Choroid plexus epithelial cell (primary cell): ENCODE data around the gene HIPK2.

Experiments
- DNase-seq: peaks from one replicate; pipeline ENCODE4 v3.0.0-alpha.2; 2010; ENCODE audit warnings: low read depth
- H3K4me3 ChIP-seq: 2 replicates; pipeline ENCODE4 v1.5.1; 2011; ENCODE audit warnings: low read depth, mild to moderate bottlenecking, control low read depth, low read length, moderate library complexity
- CTCF ChIP-seq: conservative IDR thresholded peaks from 2 replicates; pipeline ENCODE4 v1.5.1; 2011; ENCODE audit warnings: low read depth, mild to moderate bottlenecking, control low read depth, inconsistent platforms, low read length, moderate library complexity

The HIPK2 gene

DNA sequence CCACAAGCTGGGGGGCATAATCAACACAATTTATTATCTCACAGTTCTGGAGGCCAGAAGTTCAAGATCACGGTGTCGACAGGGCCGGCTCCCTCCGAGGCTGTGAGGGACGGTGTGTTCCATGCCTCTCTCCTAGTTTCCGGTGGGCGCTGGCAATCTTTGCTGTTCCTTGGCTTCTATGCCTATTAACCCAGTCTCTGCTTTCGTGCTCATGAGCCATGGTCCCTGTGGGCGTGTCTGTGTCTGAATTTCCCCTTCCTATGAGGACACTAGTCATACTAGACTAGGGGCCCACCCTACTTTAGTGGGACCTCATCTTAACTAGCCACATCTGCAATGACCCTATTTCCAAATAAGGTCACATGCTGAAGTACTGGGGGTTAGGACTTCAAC is 29.4 kb downstream of the HIPK2 start:
- TF ChIP-seq CTCF: no peak
- no peak overlapping the region for H3K4me3 ChIP-seq
- DNase-seq: no peak

GRCh38 chr7:139747662-139748372 is 30.0 kb downstream of the HIPK2 start:
- no peak overlapping the region for H3K4me3 ChIP-seq
- no peak for DNase-seq
- TF ChIP-seq CTCF: no peak

DNA sequence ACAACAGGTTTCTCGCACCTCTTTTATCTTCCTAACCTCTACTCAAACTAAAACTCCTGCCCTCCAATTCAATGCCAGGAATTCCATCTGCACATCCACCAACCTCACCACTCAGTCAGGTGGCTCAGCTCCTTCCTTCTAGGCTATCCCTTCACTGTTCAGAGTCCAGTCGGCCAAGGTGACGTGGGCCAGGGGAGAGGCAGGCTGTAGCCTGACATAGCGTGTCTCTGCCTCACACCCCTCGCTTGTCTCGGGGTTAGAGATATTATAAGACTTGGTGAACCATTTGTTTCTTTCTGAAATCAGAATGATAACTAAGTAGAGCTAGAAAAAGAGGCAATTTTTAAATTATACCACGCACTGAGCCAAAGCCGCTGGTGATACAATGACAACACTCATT is 31.1 kb downstream of the HIPK2 start:
- no peak for TF ChIP-seq CTCF
- DNase-seq: no peak

DNA sequence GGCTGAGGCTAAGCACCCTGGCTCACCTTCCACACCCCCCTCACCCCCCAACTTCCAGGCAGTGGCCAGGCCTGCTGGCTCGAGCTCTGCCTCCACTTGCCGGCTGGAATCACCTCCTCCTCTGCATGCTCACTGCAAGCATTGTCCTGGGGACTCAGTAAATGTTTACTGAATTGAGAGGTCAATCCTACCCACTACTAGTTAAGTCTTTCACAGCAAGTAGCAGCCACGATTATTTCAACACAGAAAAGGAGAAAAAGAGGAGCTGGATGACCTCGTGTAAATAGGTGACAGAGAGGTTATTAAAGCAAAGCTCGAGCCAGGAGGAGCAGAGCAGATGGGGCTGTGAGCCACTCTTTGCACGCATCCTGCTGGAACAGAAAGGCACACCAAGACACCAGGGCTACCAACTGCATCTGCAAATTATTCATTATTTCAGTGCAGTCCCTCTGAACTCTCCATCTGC is 32.1 kb downstream of the HIPK2 start:
- peak; percentile 82 for DNase-seq
- TF ChIP-seq CTCF: no peak
- no peak overlapping the region for H3K4me3 ChIP-seq

More for the DNA sequence above, 31.1 kb downstream of the HIPK2 start:
- H3K4me3 ChIP-seq: no peak overlapping the region

- no peak overlapping the region for H3K4me3 ChIP-seq
- no peak for TF ChIP-seq CTCF
Observed at GRCh38 chr7:139744768-139745677, 32.8 kb downstream of the HIPK2 start.

DNA sequence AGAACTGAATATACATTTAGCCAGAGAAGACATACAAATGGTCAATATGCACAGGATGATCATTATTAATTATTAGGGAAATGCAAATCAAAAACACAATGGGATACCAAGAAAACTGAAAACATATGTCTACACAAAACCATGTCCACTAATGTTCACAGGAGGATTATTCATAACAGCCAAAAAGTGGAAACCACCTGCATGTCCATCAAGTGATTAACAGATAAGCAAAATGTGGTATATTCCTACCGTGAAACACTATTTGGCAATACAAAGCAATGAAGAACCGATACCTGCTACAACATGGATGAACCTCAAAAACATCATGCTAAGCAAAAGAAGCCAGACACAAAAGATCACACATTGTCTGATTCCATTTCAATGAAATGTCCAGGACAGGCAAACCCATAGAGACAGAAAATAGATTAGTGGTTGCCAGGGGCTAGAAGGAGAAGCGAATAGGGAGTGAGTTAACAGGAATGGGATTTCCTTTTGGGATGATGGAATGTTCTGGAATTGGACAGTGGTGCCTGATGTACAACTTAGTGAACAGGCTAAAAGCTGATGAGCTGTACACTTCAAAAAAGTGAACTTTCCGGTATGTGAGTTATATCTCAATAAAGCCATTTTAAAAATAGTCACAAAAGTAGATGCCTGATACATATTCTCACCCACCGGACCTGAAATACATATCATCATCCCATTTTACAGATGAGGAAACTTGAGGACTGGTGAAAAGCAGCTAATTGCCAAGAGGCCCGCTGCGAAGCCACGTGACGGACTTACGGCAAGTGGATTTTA is 33.6 kb downstream of the HIPK2 start:
- H3K4me3 ChIP-seq: no peak overlapping the region
- TF ChIP-seq CTCF: no peak
- no peak for DNase-seq

More at GRCh38 chr7:139744768-139745677, 32.8 kb downstream of the HIPK2 start:
- DNase-seq: no peak
